Ishikawa (cell line): ENCODE results near the gene TLR5.

Experiments used
- CEBPB ChIP-seq: IDR thresholded peaks from 2 replicates; pipeline ENCODE4 v1.6.1; 2012
- CREB1 ChIP-seq: IDR thresholded peaks from 2 replicates; pipeline ENCODE4 v1.6.1; 2012; ENCODE audit warnings: low read depth
- EGR1 ChIP-seq: IDR thresholded peaks from 2 replicates; pipeline ENCODE4 v1.6.1; 2012
- EP300 ChIP-seq: IDR thresholded peaks from 2 replicates; pipeline ENCODE4 v1.6.1; 2012; ENCODE audit warnings: borderline replicate concordance
- FOXM1 ChIP-seq: IDR thresholded peaks from 2 replicates; pipeline ENCODE4 v1.6.1; 2012; ENCODE audit warnings: low read depth, borderline replicate concordance
- MAX ChIP-seq: IDR thresholded peaks from 2 replicates; pipeline ENCODE4 v1.6.1; 2012
- NFIC ChIP-seq: IDR thresholded peaks from 2 replicates; pipeline ENCODE4 v1.6.1; 2012
- RAD21 ChIP-seq: IDR thresholded peaks from 2 replicates; pipeline ENCODE4 v1.6.1; 2012; ENCODE audit warnings: low read depth
- REST ChIP-seq: IDR thresholded peaks from 2 replicates; pipeline ENCODE4 v1.6.1; 2012; ENCODE audit warnings: low read depth, mild to moderate bottlenecking
- TAF1 ChIP-seq: IDR thresholded peaks from 2 replicates; pipeline ENCODE4 v1.6.1; 2012; ENCODE audit warnings: low read depth, mild to moderate bottlenecking
- TCF12 ChIP-seq: IDR thresholded peaks from 2 replicates; pipeline ENCODE4 v1.6.1; 2012; ENCODE audit warnings: low read depth
- TEAD4 ChIP-seq: IDR thresholded peaks from 2 replicates; pipeline ENCODE4 v1.6.1; 2012
- USF1 ChIP-seq: IDR thresholded peaks from 2 replicates; pipeline ENCODE4 v1.6.1; 2012
- YY1 ChIP-seq: IDR thresholded peaks from 2 replicates; pipeline ENCODE4 v1.6.1; 2012; ENCODE audit warnings: low read depth
- ZBTB7A ChIP-seq: IDR thresholded peaks from 2 replicates; pipeline ENCODE4 v1.6.1; 2012; ENCODE audit warnings: low read depth

Gene TLR5

GRCh38 chr1:223183268-223183862 is 40.3 kb upstream of the TLR5 start:
- no peak for TF ChIP-seq FOXM1
- TF ChIP-seq EP300, result no peak
- no peak for TF ChIP-seq EGR1
- TF ChIP-seq TAF1, result no peak
- TF ChIP-seq REST, result no peak
- TF ChIP-seq TCF12, result no peak
- TF ChIP-seq NFIC, result no peak
- TF ChIP-seq TEAD4, result no peak
- no peak for TF ChIP-seq CREB1
- no peak for TF ChIP-seq YY1
- no peak for TF ChIP-seq CEBPB
- TF ChIP-seq RAD21, result no peak
- TF ChIP-seq USF1, result no peak
- no peak for TF ChIP-seq ZBTB7A
- TF ChIP-seq MAX, result no peak

- TF ChIP-seq USF1, result no peak
- no peak for TF ChIP-seq MAX
- TF ChIP-seq NFIC, result no peak
- no peak for TF ChIP-seq TCF12
- no peak for TF ChIP-seq FOXM1
- no peak for TF ChIP-seq EGR1
- no peak for TF ChIP-seq TEAD4
- no peak for TF ChIP-seq YY1
- TF ChIP-seq ZBTB7A, result no peak
- TF ChIP-seq CREB1, result no peak
- TF ChIP-seq CEBPB, result no peak
- TF ChIP-seq TAF1, result no peak
- TF ChIP-seq RAD21, result no peak
- no peak for TF ChIP-seq REST
- no peak for TF ChIP-seq EP300
Measured at GRCh38 chr1:223180731-223181321, 37.8 kb upstream of the TLR5 start.

GRCh38 chr1:223179786-223180185 is 36.7 kb upstream of the TLR5 start:
- TF ChIP-seq TCF12, result no peak
- no peak for TF ChIP-seq ZBTB7A
- TF ChIP-seq USF1, result no peak
- no peak for TF ChIP-seq FOXM1
- TF ChIP-seq YY1, result no peak
- TF ChIP-seq NFIC, result no peak
- no peak for TF ChIP-seq TAF1
- TF ChIP-seq EP300, result no peak
- TF ChIP-seq CREB1, result no peak
- no peak for TF ChIP-seq TEAD4
- TF ChIP-seq EGR1, result no peak
- no peak for TF ChIP-seq MAX
- no peak for TF ChIP-seq REST
- TF ChIP-seq CEBPB, result no peak
